GM18502 (cell line): ENCODE data around the gene CRYBG1.
"Not testable (repeated sequence)": the region's sequence is repeated elsewhere in the genome, so short reads cannot be mapped to it uniquely, and the experiment has no call there.

Source experiments
- ATAC-seq: cut with Tn5 transposase; IDR thresholded peaks from one replicate; pipeline ENCODE4 v1.9.1; 2021; ENCODE audit warnings: mild to moderate bottlenecking; ENCODE audit not compliant: unreplicated experiment, poor library complexity

Gene CRYBG1

GRCh38 chr6:106490436-106490835, 129.9 kb downstream of the CRYBG1 start:
- no peak for ATAC-seq

DNA sequence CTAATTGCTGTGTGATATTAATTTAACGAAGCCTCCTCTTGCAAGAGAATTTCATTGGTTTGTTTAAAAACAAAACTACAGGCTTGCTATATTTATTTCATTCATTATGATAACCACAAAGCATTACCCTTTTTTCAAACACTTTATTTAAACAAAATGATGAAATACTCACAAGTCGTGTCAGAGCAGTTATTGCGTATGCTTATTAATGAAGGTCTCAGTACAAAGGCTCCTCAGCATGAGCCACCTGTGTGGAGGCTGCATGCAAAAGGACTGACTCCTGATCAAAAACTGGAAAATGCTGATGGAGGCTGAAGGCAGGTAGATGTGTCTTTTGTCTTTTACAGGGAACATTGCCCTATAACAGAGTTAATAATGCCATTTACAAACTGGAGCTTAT, 130.5 kb downstream of the CRYBG1 start:
- ATAC-seq, result no peak

DNA sequence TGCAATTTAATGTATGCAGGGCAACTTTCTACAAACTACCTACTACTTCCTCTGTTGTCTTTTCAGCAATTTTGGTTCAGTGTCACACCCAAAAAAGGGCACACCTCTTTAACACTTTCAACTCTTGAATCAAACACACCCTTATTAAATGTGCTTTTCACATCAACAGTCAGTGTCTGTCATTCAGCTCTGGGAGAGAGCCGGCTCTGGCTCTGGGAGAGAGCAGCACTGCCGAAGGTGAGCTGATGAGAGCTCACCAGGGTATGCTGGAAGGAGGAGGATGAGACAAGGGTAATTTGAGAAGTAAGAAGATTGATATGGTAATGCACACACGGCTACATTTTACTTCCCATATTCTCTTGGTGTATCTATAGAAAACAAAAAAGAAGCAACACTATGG, 134.5 kb downstream of the CRYBG1 start:
- no peak for ATAC-seq

DNA sequence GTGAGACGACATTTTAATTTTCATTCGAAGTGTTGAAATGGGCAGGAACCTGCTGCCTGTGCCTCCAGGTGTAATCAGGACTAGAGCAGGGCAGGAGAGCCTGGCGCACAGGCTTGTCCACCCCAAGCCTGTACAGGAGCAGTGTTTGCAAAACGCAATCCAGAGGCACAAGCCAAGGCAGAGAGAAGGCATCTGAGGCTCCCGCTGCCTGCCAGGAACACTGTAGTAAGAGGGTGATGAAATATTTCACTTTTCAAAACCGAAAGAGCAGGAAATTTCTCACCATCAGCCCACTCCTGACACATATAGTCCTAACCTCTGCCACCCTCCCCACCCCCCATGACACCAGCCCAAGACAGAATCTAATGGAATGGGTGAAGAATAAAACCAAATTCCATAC, 136.3 kb downstream of the CRYBG1 start:
- ATAC-seq, result no peak

DNA sequence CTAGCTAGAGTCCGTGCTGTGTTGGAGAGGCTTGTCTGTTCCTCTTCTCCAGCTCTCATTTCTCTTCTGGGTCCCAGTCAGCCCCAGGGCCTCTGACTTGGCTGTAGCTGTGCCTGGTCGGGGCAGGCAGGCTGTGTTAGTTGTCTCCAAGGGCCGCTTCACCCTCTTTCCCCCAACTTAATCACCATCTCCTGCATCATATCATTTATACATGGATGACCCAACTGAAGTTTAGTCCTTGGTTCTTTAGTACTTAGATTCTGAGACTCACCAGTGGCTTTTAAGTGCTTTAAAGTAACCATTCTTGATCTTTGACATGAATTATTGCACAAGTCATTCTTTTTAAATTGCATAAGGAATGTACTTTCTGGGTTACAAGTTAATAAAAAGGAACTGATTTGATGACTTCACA, 141.4 kb downstream of the CRYBG1 start:
- ATAC-seq, result no peak

- ATAC-seq, result no peak
These were observed 142.0 kb downstream of the CRYBG1 start for GRCh38 chr6:106502559-106502958.

DNA sequence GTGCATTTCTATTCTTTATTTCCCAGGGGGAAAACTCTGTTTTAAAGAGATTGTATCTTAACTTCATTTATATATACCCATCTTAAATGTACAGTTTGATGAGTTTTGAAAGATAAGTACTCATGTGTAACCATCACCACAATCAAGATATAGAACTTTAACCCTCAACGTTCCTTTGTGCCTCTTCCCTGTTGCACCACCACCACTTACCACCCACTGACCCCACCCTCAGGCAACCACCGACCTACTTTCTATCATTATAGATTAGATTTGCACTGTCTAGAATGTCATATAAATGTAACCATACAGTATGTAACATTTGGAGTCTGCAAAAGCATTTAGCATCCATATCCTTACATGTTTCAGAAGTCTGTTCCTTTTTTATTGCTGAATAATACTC, 147.8 kb downstream of the CRYBG1 start:
- ATAC-seq, result no peak

DNA sequence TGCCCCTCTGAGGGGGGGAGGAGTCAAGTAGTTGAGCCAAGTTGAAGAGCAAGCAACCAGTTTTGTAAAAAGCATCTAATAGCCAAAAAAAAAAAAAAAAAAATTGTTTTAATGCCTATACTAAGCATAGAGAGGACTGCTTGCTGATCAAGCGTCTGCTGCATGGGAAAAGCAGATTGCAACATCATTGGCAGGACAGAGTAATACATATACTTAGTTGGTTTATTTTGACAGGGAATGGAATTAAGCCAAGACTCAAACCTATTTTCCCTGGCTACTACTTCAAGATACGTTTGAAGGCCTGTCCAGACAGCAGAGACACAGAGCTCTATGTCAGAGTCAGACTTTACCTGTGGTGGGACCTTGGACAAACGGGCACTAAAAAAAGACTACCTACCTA, 148.3 kb downstream of the CRYBG1 start:
- no peak for ATAC-seq

DNA sequence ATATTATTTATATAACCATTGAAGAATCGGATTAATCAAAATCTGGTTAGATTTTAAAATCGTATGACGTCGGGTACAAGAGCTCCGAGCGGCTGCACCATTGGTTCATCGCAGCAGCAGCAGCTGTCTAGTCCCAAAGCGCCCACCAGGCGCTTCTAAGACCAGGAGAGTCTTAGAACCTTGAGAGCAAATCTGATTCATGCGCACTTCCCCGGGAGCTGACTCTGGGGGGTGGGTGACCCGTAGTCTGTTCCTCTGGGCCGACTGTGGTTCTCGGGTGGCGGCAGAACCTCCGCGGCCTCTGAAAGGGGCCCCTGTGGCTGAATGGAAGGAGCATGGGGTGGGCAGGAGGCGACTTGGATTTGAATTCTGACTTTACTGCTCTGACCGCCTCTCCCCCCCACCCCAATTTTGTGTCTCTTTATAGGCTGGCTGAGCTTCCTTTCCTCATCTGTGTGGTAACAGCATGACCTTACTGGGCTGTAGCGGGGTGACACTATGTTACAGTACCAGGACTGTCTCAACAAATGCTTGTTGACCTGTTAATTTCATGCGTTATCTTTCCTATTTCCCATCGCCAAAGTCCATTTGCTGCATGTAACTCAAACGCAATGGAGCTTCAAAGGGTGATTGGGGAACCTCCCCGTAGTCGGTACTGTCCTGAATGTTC, 149.0 kb downstream of the CRYBG1 start:
- ATAC-seq, result no peak

DNA sequence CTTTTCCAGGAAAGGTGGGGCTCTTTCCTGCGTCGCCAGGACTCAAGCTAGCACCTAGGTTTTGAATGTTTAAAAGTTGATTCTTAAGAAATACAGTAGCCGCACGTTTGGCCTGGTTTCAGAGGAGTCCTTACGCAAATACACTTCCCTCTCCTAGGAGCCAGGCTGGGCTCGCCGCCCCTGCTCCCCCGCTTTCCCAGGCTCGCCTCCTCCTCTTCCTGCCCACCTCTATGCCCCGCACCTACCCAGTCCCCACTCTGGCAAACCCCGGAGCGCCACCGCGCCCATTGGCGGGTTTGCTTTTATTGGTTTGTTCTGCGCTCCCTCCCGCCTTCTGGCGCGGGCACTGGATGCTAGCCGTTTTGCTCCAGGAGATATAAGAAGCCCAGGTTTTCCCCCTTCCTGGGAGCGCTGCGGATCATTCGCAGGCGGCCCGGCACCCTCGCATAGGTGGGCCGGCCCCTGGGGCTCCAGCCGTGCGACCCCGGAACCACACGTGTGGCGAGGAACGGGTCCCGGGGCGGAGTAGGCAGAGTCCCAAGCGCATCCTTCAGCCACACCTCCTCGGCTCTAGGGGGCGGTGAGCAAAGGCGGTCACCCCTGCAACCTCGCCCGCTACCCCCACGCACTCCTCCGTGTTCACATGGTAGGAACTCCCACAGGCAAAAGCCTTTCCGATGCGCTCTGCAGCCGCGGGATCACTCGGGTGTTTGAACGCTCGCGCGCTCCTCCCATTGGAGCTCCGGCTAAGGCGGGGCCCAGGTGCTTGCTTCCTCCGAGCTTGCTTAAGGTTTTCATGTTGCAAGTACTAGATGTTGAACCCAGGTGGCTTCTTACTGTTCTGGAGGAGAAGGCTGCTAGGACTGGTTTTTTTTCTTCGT, 149.8 kb downstream of the CRYBG1 start:
- peak; percentile 51 for ATAC-seq

GRCh38 chr6:106511288-106512047, 151.0 kb downstream of the CRYBG1 start:
- no peak for ATAC-seq

DNA sequence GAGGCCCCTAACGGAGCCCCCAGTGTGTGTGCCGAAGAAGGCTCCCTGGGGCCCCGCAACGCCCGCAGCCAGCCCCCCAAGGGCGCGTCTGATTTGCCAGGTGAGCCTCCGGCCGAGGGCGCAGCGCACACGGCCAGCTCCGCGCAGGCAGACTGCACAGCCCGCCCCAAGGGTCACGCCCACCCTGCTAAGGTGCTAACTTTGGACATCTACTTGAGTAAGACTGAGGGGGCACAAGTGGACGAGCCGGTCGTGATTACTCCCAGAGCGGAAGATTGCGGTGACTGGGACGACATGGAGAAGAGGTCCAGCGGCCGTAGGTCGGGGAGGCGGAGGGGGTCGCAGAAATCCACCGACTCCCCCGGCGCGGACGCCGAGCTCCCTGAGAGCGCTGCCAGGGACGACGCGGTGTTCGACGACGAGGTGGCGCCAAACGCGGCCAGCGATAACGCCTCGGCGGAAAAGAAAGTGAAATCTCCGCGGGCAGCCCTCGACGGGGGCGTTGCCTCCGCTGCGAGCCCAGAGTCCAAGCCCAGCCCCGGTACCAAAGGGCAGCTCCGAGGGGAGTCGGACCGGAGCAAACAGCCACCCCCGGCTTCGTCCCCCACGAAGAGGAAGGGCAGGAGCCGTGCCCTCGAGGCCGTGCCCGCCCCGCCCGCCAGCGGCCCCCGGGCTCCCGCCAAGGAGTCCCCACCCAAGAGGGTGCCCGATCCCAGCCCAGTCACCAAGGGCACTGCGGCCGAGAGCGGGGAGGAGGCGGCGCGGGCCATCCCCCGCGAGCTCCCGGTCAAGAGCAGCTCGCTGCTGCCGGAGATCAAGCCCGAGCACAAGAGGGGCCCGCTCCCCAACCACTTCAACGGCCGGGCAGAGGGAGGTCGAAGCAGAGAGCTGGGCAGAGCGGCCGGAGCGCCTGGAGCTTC, 151.8 kb downstream of the CRYBG1 start:
- peak; percentile 57 for ATAC-seq

DNA sequence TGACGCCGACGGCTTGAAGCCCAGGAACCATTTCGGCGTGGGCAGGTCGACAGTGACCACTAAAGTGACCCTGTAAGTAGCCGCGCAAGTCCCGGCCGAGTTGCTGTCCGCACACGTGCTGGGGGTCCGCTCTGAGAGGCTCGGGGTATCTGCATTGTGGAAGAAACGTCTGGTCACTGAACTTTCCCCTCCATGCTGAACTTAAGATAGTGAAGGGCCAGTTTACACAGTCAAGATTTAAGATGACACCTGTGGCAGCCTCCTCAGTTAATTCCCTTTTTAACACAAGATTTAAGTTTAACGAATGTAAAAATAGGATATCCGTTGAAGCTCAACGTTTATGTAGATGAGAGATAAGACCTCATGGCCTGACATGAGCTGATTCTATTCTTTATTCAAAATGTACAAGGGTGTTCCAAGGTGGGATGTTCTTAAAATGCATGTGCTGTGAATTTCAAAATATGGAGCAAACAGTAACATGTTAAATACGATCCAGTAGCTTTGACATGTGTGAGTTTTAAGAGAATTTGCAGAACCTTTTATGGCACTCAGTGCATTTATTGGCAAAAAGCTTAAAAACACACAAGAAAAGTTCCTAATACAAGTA, 152.6 kb downstream of the CRYBG1 start:
- no peak for ATAC-seq

DNA sequence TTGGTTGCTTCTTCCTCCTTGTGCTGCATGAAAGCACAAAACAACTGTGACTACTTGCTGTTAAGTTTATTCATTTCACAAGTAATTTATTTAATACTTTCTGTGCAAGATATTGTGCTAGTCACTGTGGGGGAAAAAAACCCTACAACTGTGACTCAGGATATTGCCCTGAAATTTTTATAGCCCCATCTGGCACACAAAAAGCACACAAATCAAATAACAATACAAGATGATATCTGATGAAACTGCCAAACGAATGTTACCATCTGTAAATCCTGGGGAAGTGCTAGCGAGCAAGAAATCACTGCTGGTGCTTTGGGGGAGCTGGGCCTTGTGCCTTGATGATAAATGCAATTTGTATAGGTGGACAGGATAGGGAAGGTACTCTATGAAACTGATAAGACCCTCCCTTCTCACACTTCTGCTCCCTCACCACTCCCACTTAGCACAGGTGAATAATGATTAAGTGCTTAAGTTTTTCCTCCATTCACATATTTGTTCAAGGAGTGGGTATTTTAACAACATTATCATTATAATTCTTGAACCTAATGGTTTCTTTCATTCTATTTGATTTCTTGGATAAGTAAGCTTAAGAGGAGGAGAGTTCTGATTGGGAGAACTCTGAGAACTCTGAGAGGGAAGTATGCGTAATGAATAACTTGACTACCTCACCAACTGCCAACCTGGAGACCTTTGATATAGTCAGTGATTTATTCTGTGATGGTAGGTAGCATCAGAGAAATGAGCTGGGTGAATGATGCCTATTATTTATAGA, 153.5 kb downstream of the CRYBG1 start:
- no peak for ATAC-seq

DNA sequence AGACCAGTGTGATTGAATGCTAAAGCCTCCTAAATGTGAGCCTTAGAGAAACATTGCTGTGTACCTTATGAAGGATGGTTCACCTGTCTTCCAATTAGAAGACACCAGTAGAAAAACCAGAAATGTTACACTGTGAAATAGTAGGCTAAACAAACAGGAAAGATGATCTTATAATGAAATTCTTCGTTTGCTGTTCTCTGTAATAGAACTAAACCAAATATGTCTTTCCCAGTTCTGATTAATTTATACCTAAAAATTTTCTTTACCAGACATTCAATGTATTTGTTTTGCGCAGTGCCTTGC, 154.0 kb downstream of the CRYBG1 start:
- no peak for ATAC-seq

DNA sequence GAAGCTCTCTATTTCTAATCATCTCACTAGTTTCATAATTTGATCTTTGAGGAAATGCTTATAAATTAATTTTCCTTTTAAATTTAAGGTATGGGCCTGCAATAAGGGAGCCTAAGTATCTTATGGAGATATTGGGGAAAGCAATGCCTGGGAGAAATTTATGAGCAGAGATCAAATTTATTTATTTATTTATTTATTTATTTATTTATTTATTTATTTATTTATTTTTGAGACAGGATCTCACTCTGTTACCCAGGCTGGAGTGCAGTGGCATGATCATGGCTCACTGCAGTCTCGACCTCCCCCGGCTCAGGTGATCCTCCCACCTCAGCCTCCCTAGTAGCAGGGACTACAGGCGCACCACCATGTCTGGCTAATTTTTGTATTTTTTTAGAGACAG, 155.1 kb downstream of the CRYBG1 start:
- ATAC-seq, result not testable (repeated sequence)

DNA sequence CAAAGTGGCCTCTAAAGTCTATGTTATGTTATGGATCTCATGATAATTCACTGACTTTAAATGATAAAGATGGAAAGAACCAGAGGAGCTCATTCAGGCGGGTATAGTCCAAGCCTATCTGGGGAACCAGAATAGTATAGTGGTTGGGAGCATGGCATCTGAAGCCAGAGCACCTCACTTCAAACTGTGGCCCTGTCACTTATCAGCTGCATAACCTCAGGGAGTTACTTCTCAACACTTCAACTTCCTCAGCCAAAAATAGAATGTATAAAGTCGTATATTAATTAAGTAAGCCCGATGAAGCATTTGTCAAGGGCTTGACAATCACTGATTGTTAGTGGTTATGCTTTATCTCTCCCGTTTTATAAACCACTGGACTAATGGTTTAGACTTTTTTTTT, 156.1 kb downstream of the CRYBG1 start:
- ATAC-seq, result no peak

- ATAC-seq, result no peak
These were observed 157.2 kb downstream of the CRYBG1 start for GRCh38 chr6:106517706-106518105.

- ATAC-seq, result no peak
These were observed 158.2 kb downstream of the CRYBG1 start for GRCh38 chr6:106518748-106519147.
